Measurements from ENCODE around the gene MRPL20. TPM values are rescaled to one million over a fixed set of nuclear protein-coding genes. Genes with fewer than 3 reads are reported as not detected.
"Not testable (repeated sequence)": the region's sequence is repeated elsewhere in the genome, so short reads cannot be mapped to it uniquely, and the experiment has no call there.

Gene MRPL20
- total and polyA plus RNA-seq, 9 donors = 79.9 to 130 (median 95.0) TPM

- TF ChIP-seq EP300 (IDR thresholded peaks at IDR 0.05) (no peak), CTCF (IDR thresholded peaks at IDR 0.05) (no peak), POLR2A (IDR thresholded peaks at IDR 0.05) (no peak)
- H3K9me3 ChIP-seq = no peaks in the 10 kb centered on the region
- peaks cover 2% of the 10 kb centered on the region for H3K36me3 ChIP-seq
- no peaks in the 10 kb centered on the region for H3K4me1 ChIP-seq (ENCODE audit: insufficient read depth)
- WGBS, 3 donors = 93 to 96% (median 94%) methylated on average over 50 of the region's 50 CpGs
- intact Hi-C loops (cut with DNase I) = no loop called here
- H3K27me3 ChIP-seq = no peaks in the 10 kb centered on the region
- H3K27ac ChIP-seq = no peak overlapping the region
- no peak for DNase-seq
- no peak overlapping the region for H3K4me3 ChIP-seq
These were observed 19.7 kb downstream of the MRPL20 start for GRCh38 chr1:1387098-1388077.

- Histone ChIP-seq H3K36me3 (peaks cover 2% of the 10 kb centered on the region), H3K27me3 (no peaks in the 10 kb centered on the region), H3K4me1 (ENCODE audit: insufficient read depth) (no peaks in the 10 kb centered on the region), H3K4me3 (no peak overlapping the region), H3K9me3 (no peaks in the 10 kb centered on the region), H3K27ac (no peak overlapping the region)
- WGBS, 3 donors = 83 to 87% (median 84%) methylated on average over 8 of the region's 8 CpGs
- TF ChIP-seq POLR2A (IDR thresholded peaks at IDR 0.05) (no peak), EP300 (IDR thresholded peaks at IDR 0.05) (no peak), CTCF (IDR thresholded peaks at IDR 0.05) (no peak)
- intact Hi-C loops (cut with DNase I) = no loop called here
- no peak for DNase-seq
These were observed 21.2 kb downstream of the MRPL20 start for GRCh38 chr1:1385931-1386330.

GRCh38 chr1:1385339-1385738 lies 21.8 kb downstream of the MRPL20 start:
- H3K9me3 ChIP-seq; H3K4me1 ChIP-seq (ENCODE audit: insufficient read depth); H3K27me3 ChIP-seq; DNase-seq; H3K4me3 ChIP-seq; H3K36me3 ChIP-seq; H3K27ac ChIP-seq; intact Hi-C loops (cut with DNase I): not testable (repeated sequence)
- WGBS, 3 donors = 94 to 95% (median 95%) methylated on average over 28 to 29 of the region's 29 CpGs

- no peak for TF ChIP-seq CTCF (IDR thresholded peaks at IDR 0.05)
- TF ChIP-seq EP300 (IDR thresholded peaks at IDR 0.05) = no peak
- H3K9me3 ChIP-seq = no peaks in the 10 kb centered on the region
- H3K4me1 ChIP-seq (ENCODE audit: insufficient read depth) = no peaks in the 10 kb centered on the region
- DNase-seq = no peak
- no peaks in the 10 kb centered on the region for H3K36me3 ChIP-seq
- 81 to 85% (median 81%) methylated on average over 7 to 8 of the region's 8 CpGs for WGBS, 3 donors
- intact Hi-C loops (cut with DNase I) = no loop called here
- H3K27ac ChIP-seq = no peak overlapping the region
- H3K4me3 ChIP-seq = no peak overlapping the region
- H3K27me3 ChIP-seq = no peaks in the 10 kb centered on the region
These were observed 25.8 kb downstream of the MRPL20 start for GRCh38 chr1:1381294-1381693.

GRCh38 chr1:1380860-1381259 lies 26.2 kb downstream of the MRPL20 start:
- intact Hi-C loops (cut with DNase I) = no loop called here
- Histone ChIP-seq H3K9me3 (no peaks in the 10 kb centered on the region), H3K36me3 (no peaks in the 10 kb centered on the region)

More at GRCh38 chr1:1380860-1381259, 26.2 kb downstream of the MRPL20 start:
- DNase-seq = no peak
- TF ChIP-seq POLR2A (IDR thresholded peaks at IDR 0.05) (no peak), CTCF (IDR thresholded peaks at IDR 0.05) (no peak), EP300 (IDR thresholded peaks at IDR 0.05) (no peak)
- H3K4me3 ChIP-seq = no peak overlapping the region
- H3K4me1 ChIP-seq (ENCODE audit: insufficient read depth) = peaks cover 1% of the 10 kb centered on the region
- 83 to 94% (median 87%) methylated on average over 16 of the region's 16 CpGs for WGBS, 3 donors
- no peak overlapping the region for H3K27ac ChIP-seq
- H3K27me3 ChIP-seq = no peaks in the 10 kb centered on the region
